Measurements from ENCODE around the gene SLC10A3.

DNA sequence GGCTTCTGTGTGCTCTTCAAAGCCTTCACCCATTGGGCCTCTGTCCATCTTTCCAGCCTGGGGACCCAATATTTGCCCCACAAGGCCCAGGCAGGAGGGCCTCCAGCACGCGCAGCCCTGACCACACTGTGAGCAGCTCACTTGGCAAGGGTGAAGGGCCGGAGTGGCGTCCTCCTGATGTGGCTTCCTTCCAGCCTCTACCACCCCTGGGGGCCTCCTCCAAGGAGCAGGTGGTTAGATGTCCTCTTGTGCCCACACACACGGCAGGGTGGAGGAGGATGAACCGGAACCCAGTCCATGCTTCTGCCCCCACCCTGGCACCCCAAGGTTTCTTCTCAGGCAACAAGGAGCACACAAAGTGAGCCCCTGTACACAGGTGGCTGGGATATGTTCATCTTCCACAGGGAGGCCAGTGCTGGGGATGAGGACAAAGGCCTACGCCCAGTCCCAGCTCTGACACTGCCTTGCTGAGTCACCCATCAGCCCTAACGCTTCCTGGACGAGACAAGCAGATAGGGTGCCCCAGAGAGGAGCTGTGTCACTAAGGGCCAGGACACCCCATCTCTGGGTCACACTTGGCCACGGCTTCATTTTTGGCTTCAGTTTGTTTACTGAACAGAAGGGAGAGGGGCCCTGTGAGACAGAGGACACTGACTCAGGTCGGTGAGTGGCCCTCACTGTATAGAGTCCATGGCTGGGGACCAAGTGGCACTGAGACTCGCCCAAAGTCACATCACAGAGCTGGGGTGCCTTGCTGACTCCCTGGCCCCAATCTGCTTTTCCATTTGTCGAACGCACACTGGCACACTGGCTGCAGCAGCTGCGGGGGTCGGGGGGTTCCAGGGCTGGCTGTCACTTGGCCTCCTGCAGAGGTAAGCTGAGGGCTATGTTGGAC is 5.9 kb downstream of the SLC10A3 start:
- TF ChIP-seq HCFC1 (IDR thresholded peaks at IDR 0.05; ENCODE audit: low read depth, low read length) (no peak), PHF21A (CRISPR knock-in tag; IDR thresholded peaks at IDR 0.05) (no peak), MAZ (IDR thresholded peaks at IDR 0.05; ENCODE audit: borderline replicate concordance, low read depth, low read length) (no peak), MAZ (CRISPR knock-in tag; IDR thresholded peaks at IDR 0.05; ENCODE audit: low read depth) (no peak), ZNF646 (CRISPR knock-in tag; IDR thresholded peaks at IDR 0.05) (no peak), ETV6 (CRISPR knock-in tag; conservative IDR thresholded peaks at IDR 0.05) (no peak), GABPA (IDR thresholded peaks at IDR 0.05; ENCODE audit: low read depth, low read length) (no peak), GABPA (CRISPR knock-in tag; IDR thresholded peaks at IDR 0.05; ENCODE audit: low read depth) (no peak)

All from HepG2 (cell line).